HG03460 (cell line): ENCODE measurements around the gene NSF.
"Not testable (repeated sequence)": the region's sequence is repeated elsewhere in the genome, so short reads cannot be mapped to it uniquely, and the experiment has no call there.

Experiments
- ATAC-seq: cut with Tn5 transposase; IDR thresholded peaks from one replicate; pipeline ENCODE4 v1.9.1; 2021; ENCODE audit not compliant: unreplicated experiment

The NSF gene

DNA sequence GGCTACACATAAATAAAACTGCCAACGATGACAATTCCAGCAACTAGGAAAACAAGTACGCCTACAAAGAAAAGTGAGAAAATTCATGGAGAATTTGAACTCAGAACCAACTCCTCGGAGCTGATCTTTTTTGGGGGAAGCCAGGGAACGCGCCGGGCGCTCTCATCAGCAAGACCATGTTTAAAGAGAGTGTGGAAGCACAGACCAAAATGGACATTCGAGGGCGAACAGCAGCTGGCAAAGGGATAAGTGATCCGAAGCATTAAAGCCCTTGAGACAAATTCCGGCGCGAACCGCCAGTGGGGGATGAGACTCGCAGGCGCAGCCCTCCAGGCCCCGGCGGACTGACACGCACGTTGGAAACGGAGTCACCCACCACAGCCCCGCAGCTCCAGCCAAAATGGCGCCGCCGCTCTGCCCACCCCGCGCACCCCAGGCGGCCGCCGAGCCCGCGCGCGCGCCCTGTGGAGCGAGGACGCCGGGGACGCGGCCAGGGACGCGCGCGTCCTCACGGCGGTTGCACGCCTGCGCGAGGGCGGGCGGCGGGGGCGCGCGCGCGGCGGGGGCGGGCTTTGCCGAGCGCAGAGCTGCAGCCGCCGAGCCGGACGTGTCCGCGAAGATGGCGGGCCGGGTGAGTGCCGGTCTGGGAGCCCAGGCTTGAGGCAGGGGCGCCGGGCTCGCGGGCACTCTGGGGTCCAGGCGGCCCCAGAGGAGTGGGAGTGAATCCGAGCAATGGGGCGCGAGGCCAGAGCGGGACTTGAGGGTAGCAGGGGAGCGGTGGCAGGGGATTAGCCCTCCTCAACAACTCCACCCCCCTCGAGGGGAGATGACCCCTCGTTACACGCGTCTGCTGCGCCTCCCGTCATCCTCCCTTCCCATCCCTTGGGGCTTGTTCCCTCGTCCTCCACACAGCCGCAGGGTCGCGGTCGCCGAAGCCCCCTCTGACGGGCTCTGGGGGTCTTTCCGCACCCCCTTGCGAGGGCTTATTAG lies at the start of gene NSF:
Gene NSF (plus strand): TSS at position 513 of the 990 bp plus-strand sequence. CDS start 107 bp downstream, at position 620.
- ATAC-seq, result peak; percentile 75

DNA sequence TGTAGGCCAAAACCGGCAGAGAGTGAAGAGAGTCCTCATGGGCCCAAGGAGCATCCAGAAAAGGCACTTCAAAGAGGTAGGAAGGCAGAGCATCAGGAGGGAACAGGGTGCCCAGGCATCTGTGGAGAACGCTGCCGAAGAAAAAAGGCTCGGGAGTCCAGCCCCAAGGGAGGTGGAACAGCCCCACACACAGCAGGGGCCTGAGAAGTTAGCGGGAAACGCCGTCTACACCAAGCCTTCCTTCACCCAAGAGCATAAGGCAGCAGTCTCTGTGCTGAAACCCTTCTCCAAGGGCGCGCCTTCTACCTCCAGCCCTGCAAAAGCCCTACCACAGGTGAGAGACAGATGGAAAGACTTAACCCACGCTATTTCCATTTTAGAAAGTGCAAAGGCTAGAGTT lies 41.9 kb upstream of the NSF start:
- ATAC-seq, result not testable (repeated sequence)

DNA sequence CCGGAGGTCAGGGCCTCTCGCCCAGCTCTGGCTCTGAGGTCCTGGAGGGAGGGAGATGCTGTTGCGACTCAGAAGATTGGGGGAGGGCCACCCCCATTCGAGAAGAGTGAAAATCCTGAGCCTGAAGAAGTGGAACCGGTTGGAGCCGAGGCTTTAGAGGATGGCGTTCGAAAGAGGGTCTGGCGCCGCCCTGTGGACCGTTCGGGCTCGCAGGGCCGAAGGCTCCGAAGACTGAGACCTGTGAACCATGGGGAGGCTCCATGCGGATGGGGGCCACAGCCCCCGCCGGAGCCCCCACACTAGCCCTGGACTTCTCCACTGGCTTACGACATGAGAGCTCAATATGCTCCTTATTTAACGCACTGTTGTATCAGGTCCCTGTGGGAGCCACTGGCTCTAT lies 31.3 kb upstream of the NSF start:
- ATAC-seq, result not testable (repeated sequence)

DNA sequence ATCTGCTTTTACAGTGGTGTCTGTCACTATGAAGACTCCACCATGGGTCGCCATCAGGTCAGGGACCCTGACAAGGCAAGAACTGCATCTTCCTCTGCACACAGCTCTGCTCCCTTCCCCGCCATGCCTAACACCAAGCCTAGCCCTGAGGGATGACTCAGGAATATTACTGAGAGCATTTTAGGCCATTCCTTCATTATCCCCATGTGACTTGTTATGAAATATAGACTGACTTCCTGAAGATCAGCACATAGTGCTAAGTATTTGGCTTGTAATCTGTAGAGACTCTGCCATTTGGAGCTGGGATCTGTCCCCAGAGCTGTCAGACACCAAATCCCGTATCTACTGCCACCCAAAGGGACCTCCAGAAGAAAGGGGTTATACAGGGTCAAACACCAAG lies 30.4 kb upstream of the NSF start:
- ATAC-seq, result not testable (repeated sequence)

DNA sequence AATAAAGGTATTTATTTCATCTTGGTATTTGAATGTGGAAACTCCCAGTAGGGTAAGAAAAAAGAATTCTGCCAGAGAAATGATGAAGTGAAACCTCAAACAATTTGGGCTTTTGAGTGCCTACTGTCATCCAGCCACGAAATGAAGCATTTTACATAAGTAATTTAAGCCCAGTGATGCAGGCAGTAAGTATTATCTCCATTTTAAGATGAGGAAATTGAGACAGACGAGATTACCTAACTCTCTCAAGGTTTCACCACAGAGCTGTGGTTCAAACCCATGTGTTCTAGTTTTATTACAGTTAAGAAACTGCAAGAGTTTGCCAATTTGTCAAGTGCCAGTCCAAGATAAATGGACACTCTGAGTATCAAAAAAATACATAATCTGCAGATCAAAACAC lies 24.2 kb upstream of the NSF start:
- not testable (repeated sequence) for ATAC-seq

DNA sequence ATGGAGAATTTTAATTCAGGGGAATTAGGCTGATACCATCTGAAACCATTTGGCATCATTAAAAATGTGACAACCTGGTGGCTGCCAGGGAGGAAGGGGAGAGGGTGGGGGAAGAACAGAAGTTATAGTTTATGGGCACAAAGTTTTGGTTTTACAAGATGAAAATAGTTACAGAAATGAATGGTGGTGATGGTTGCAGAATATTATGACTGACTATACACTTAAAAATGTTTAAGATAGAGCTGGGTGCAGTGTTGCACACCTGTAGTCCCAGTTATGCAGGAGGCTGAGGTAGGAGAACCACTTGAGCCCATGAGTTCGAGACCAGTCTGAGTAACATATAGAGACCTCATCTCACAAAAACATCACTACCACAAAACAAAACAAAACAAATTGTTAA lies 23.5 kb upstream of the NSF start:
- not testable (repeated sequence) for ATAC-seq

DNA sequence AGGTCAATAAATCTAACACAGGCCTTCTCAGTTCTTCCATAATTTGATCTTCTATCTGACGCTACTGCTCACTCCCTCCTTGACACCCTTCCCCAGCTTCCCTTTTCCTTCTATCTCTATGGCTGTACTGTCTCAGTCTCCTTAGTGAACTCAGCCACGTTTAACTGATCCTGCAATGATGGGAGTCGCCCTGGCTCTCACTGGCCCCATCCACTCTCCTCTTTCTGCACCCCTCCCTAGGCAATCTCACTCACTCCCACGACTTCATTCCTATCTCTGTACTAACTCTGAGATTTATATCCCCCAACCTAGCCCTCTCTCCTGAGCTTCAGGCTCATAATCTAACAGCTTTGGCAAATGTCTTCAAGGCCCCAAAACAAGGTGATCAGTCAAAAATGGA lies 18.7 kb upstream of the NSF start:
- not testable (repeated sequence) for ATAC-seq

DNA sequence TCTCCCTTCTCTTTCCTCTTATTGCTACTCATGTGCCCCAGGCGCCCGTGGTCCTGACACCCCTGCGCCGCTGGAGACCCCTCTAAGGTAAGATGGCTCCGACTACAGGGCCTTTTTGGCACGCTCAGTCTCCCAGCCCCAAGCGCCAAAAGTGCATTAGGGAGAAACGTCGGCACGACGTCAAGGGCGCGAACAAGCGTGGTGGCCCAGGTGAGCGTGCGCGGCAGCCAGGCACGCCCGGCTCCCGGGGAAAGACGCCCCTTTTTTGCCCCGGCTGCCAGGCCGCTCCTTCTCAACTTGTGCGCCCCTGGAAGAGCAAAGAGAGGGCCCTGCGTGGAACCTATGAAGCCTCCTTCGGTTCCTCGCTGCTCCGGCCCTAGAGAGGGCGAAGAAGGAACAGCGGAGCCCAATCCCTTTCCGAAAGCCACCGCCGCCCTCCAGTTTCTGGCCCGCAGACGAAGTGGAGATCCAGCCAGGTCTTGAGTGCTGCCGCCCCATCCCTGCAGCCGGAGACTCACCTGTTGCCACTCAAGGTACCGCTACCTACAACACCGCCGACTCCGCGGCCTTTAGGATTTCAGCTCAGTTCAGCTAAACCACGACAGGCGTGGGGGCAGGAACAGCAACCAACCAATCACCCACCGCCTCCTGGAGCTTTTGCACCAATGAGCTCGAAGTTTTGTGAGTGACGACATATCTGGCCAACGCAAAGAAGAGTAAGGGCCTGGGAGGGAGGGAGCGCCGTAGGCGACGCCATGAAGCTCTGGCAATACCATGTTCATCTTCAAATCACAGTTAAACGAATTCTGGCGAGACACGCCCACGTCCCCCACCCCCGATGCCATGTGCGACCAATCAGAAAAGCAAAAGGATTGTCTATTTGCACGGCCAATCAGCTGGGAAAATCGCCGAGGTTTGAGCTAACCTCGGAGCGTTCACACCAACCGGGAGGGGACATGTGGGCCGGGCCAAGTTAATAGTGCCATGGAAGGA lies 11.1 kb upstream of the NSF start, which contains the start of gene ARL17A:
Gene ARL17A (minus strand): TSS at position 609 of the 993 bp plus-strand sequence. CDS start 3,369 bp downstream, outside the sequence.
- peak; percentile 80 for ATAC-seq

DNA sequence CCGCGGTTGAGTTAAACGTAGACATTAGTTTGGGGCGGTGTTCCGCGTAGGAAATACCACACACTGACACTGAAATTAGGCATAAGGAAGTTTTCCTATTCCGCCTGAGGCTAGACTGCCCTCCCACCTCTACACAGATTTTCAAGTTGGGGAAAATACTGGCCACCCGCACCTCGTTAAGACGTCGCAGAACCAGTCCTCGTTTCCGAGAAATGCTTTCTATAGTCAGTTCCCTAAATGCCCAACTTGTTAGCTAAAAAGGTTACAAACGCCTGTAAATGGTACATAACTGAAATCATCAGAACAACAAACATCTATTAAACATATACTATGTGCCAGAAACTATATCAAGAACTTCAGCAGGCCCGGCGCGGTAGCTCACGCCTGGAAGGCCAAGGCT lies 10.4 kb upstream of the NSF start:
- not testable (repeated sequence) for ATAC-seq

DNA sequence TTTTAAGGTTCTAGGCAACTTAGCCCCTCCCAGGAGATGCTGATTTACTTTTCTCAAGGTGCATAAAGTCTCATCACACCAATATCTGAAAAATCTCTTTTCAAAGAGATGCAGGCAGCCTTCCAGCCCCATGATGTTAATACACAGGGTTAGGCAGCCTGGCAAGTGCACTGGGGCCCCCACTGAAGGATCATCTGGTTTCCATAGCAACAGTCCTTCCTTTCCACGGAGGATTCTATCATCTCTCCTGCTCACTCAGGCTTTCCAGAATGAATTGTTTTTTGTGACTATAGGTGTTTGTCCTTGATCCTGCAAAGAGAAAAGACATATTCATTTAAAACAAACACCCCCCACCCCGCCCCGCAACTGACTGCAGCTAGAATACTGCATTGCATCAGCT lies 5.0 kb upstream of the NSF start:
- ATAC-seq, result not testable (repeated sequence)

DNA sequence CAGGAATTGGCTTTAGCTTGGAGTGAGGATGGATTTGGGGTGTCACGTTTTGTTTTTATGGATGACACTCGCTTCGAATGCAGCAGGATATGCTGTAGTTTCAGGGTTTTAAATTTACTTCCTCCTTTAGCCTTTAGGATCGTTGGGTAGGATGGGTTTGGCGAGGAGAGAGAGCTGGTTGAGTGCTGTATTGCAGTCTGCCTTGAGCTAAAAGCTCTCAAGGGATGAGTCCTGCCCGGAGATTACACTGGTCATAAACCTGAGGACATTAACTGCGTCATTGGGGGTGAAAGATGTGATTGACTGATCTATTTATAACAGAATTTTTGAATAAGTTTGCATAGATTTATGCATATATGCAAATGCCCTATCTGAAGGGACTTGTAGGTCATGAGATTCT lies 863 bp downstream of the NSF start:
- ATAC-seq, result not testable (repeated sequence)

DNA sequence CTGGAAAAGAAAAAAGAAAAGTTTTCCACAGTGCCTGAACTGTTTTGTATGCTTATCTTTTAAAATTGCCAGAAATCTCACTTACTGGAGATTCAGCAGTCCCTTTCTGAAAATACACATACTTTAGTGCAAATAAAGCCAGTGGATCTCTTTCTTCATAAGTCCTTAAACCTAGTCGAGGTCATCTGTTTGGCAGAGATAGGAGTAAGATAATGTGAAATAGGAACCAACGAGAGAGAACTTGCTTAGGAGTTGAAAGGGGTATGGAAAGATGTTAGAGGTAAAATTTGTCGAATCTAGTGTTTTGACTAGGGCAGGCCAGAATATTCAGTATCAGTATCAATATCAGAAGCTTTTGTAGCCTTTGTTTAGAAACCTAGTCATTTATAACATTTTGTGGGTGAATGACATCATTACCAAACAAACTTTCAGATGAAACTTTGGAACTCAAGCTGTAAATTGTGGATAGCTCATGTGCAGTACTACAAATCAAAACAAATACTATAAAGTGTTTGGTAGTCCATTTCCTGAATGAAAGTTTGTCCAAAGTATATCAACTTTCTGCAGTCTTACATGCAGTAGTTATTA lies 8.0 kb downstream of the NSF start:
- not testable (repeated sequence) for ATAC-seq

DNA sequence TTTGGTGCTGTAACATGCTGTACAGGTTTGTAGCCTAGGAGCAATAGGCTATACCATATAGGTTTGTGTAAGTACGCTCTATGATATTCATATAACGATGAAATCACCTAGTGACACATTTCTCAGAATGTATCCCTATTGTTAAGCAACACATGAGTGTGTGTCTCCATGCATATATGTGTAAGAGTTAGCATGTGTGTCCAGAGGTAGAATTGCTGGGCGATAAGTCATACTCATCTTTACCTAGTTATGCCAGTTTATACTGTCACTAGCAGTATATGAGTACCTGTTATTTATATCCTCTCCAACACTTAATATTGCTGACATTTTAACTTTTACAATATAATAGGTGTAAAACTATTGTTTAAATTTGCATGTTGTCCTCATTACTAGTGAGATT lies 10.3 kb downstream of the NSF start:
- ATAC-seq, result not testable (repeated sequence)

DNA sequence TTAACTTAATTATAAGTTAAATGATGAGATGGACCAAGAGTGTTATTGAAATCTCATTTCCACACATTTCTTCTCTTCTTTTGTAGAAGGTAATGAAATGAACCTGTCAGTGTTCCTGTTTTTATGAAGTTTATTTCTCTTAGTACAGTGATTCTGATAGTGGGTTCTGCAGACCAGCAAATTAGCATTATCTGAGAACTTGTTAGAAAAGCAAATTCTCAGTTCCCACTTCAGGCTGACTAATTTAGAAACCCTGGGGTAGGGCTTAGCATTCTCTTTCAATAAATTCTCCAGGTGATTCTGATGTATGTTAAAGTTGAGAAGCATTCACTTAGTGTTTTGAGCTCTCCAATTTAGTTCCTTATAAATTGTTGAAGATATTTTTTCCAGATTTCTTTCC lies 12.7 kb downstream of the NSF start:
- ATAC-seq, result peak; percentile 83

DNA sequence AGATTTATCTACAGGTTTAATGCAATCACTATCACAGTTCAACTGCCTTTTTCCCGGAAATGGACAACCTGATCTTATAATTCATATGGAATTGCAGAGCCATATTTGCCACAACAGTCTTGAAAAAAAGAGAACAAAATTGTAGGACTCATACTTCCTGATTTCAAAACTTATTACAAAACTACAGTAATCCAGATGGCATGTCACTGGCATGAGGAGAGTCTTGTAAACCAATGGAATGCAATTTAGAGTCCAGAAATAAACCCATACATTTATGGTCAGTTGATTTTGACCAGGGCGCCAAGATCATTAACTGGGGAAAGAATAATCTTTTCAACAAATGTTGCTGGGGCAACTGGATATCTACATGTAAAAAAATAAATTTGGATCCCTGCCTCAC lies 20.8 kb downstream of the NSF start:
- ATAC-seq, result not testable (repeated sequence)

DNA sequence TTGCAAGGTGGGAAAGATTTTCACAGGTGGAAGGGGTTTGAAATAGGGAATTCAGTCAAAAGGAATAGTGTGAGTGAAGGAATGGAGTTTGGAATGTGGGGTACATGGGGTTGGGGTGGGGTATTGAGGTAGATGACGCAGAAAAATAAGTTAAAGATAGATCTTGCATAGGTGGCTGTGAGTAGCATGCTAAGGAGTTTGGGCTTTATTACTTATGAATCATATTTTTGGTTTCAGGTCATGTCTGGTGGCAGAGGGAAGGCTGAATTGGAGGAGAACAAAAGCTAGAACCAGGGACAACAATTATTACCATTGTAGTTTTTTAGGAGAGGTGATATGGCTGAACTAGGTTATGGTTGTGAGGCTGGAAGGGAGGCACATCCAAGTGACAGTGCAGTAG lies 23.4 kb downstream of the NSF start:
- ATAC-seq, result not testable (repeated sequence)

DNA sequence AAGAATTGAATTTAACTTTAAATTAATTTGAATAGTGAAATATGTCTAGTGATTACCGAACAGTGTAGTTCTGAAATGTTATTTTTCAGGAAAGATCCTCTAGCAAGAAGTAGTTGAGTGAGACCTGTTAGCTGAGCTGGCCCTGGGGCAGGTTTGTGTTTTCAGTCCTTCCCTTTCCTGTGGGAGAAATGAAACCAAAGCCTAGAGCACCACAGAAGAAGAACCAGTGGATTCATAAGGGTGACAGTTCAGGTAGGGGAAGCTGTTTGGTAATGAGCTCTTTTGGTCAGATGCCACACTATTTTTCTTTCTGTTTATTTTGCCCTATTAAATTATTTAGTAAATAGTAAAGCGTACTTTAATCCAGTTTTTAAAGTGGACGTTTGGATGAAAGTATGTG lies 26.7 kb downstream of the NSF start:
- ATAC-seq, result not testable (repeated sequence)

DNA sequence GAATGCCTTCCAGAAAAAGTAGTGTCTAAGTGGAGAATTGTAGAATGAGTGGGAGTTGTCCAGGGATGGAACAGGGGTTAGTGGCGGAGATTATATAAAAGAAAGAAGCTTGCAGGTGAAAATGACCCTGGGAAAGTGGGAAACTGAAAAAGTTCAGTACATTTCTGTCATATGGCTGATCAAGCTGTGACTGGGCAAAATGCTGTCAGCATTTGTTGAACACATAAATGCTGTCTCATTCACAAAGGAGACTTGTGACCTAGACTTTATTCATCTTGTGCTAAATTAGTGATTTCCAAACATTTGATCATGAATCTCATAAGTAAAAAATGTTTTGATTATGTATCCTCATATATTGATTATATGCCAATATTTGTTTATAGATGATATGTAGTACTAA lies 28.5 kb downstream of the NSF start:
- not testable (repeated sequence) for ATAC-seq

DNA sequence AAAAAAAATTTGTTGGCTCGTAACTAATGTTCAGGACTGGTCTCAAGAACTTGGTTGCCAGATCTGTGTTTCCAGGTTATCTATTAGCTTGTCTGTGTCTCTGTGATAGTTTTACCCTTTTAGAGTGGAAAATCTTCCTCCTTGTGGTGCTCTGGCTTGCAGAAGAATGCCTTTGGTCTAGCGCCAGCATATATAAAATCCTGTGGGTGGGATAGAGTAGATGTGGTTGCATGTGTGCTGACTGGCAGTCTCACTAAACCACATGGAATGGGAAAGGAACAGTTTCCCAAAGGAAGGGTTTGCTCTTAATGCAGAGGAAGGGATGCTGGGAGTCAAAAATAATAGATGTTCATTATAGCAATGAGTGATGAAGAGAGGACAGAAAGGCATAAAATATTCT lies 33.3 kb downstream of the NSF start:
- ATAC-seq, result not testable (repeated sequence)

DNA sequence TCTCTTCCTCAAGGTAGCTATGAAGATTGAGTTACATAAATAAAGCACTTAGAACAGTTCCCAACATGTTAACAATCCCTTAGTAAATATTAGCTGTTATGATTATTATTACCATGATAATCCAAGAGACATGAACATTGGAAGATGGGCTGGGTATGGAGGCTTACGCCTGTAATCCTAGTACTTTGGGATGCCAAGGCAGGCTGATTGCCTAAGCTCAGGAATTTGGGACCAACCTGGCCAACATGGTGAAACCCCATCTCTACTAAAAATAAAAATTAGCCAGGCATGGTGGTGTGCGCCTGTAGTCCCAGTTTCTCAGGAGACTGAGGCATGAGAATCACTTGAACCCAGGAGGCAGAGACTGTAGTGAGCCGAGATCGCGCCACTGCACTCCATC lies 34.3 kb downstream of the NSF start:
- not testable (repeated sequence) for ATAC-seq

DNA sequence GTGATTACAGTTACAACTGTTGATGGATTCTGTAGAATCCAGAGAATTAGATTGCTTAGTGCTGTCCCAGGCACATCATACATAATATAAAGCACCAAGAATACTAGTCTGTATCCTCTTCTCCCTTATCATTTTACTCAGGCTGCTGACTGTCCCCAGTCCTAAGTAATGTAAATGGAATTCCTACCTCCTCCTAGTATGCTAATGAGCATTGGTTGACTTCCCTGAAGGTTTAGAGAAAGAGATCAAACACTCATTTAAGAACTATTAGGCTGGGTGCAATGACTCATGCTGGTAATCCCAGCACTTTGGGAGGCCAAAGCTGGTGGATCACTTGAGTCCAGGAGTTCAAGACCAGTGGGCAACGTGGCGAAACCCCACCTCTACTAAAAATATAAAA lies 37.0 kb downstream of the NSF start:
- ATAC-seq, result not testable (repeated sequence)
